HCT116 (cell line): ENCODE data around the gene TUT7.

ENCODE experiments used
- CTCF ChIP-seq, 3 experiments: fragments of 200-600 bp in 1 of 3; sonication (generic) in 1 of 3; IDR thresholded peaks in 2 of 3; conservative IDR thresholded peaks in 1 of 3; 2 replicates each; pipeline ENCODE4 v1.5.1; 2012 to 2017; ENCODE audit warnings: low read depth in 2 of 3, low read length in 2 of 3, antibody characterized with exemption in 1 of 3, borderline replicate concordance in 1 of 3, control low read depth in 1 of 3, mild to moderate bottlenecking in 1 of 3, mixed read lengths in 1 of 3, mixed run types in 1 of 3, moderate library complexity in 1 of 3; ENCODE audit not compliant: insufficient read depth in 1 of 3
- FOSL1 ChIP-seq: IDR thresholded peaks from 2 replicates; pipeline ENCODE4 v1.6.1; 2012; ENCODE audit warnings: low read depth
- MAX ChIP-seq: IDR thresholded peaks from 2 replicates; pipeline ENCODE4 v1.6.1; 2012
- POLR2A ChIP-seq: IDR thresholded peaks from 2 replicates; pipeline ENCODE4 v1.7.0; 2011; ENCODE audit warnings: borderline replicate concordance; ENCODE audit not compliant: insufficient read depth, insufficient read length; ENCODE audit errors: extremely low read depth
- POLR2AphosphoS5 ChIP-seq: IDR thresholded peaks from 2 replicates; pipeline ENCODE4 v1.6.1; 2011; ENCODE audit warnings: mild to moderate bottlenecking, low read depth, low read length, moderate library complexity
- REST ChIP-seq: IDR thresholded peaks from 2 replicates; pipeline ENCODE4 v1.6.1; 2012; ENCODE audit warnings: low read depth
- SIN3A ChIP-seq: IDR thresholded peaks from 2 replicates; pipeline ENCODE4 v1.6.1; 2012; ENCODE audit warnings: low read depth
- SP1 ChIP-seq: IDR thresholded peaks from 2 replicates; pipeline ENCODE4 v1.6.1; 2012; ENCODE audit warnings: low read depth

GRCh38 chr9:86333651-86334050 is 20.6 kb downstream of the TUT7 start:
- no peak for TF ChIP-seq POLR2A
- no peak for TF ChIP-seq CTCF (IDR thresholded peaks at IDR 0.05 in 2 of 3, conservative IDR thresholded peaks at IDR 0.05 in 1 of 3; ENCODE audit: borderline replicate concordance in 1 of 3, insufficient read depth in 1 of 3, low read depth in 2 of 3, low read length in 2 of 3)
- no peak for TF ChIP-seq POLR2AphosphoS5
- no peak for TF ChIP-seq SIN3A
- no peak for TF ChIP-seq MAX
- TF ChIP-seq REST: no peak
- no peak for TF ChIP-seq FOSL1
- TF ChIP-seq SP1: no peak
